ENCODE data around the gene CNTNAP2.

Gene CNTNAP2

GRCh38 chr7:148368562-148368961 is 2252.0 kb downstream of the CNTNAP2 start:
- DNase-seq (ENCODE audit: insufficient read length, low spot score) = no peak
- no peak for FAIRE-seq
- TF ChIP-seq POU2F2 (IDR thresholded peaks at IDR 0.05; ENCODE audit: low read depth, low read length) (no peak), PAX5 (IDR thresholded peaks at IDR 0.05; ENCODE audit: insufficient read depth, low read length, severe bottlenecking) (no peak), POLR2A (IDR thresholded peaks at IDR 0.05; ENCODE audit: low read depth, low read length) (no peak), SPI1 (IDR thresholded peaks at IDR 0.05; ENCODE audit: low read depth, low read length) (no peak), POLR2AphosphoS5 (IDR thresholded peaks at IDR 0.05; ENCODE audit: low read depth, low read length) (no peak), TAF1 (IDR thresholded peaks at IDR 0.05; ENCODE audit: low read depth, low read length) (no peak)

- TF ChIP-seq TAF1 (IDR thresholded peaks at IDR 0.05; ENCODE audit: low read depth, low read length) (no peak), POLR2A (IDR thresholded peaks at IDR 0.05; ENCODE audit: low read depth, low read length) (no peak), SPI1 (IDR thresholded peaks at IDR 0.05; ENCODE audit: low read depth, low read length) (no peak), PAX5 (IDR thresholded peaks at IDR 0.05; ENCODE audit: insufficient read depth, low read length, severe bottlenecking) (no peak), POU2F2 (IDR thresholded peaks at IDR 0.05; ENCODE audit: low read depth, low read length) (no peak), POLR2AphosphoS5 (IDR thresholded peaks at IDR 0.05; ENCODE audit: low read depth, low read length) (no peak)
- DNase-seq (ENCODE audit: insufficient read length, low spot score) = no peak
- FAIRE-seq = no peak
These were observed 2254.8 kb downstream of the CNTNAP2 start for GRCh38 chr7:148371280-148371937.

GRCh38 chr7:148374396-148375259 is 2258.0 kb downstream of the CNTNAP2 start:
- no peak for DNase-seq (ENCODE audit: insufficient read length, low spot score)
- FAIRE-seq = no peak
- TF ChIP-seq SPI1 (IDR thresholded peaks at IDR 0.05; ENCODE audit: low read depth, low read length) (no peak), TAF1 (IDR thresholded peaks at IDR 0.05; ENCODE audit: low read depth, low read length) (no peak)

GRCh38 chr7:148379677-148380076 is 2263.1 kb downstream of the CNTNAP2 start:
- no peak for FAIRE-seq
- no peak for TF ChIP-seq POLR2AphosphoS5 (IDR thresholded peaks at IDR 0.05; ENCODE audit: low read depth, low read length)
- TF ChIP-seq POLR2A (IDR thresholded peaks at IDR 0.05; ENCODE audit: low read depth, low read length) = no peak
- no peak for TF ChIP-seq POU2F2 (IDR thresholded peaks at IDR 0.05; ENCODE audit: low read depth, low read length)
- DNase-seq (ENCODE audit: insufficient read length, low spot score) = no peak

DNA sequence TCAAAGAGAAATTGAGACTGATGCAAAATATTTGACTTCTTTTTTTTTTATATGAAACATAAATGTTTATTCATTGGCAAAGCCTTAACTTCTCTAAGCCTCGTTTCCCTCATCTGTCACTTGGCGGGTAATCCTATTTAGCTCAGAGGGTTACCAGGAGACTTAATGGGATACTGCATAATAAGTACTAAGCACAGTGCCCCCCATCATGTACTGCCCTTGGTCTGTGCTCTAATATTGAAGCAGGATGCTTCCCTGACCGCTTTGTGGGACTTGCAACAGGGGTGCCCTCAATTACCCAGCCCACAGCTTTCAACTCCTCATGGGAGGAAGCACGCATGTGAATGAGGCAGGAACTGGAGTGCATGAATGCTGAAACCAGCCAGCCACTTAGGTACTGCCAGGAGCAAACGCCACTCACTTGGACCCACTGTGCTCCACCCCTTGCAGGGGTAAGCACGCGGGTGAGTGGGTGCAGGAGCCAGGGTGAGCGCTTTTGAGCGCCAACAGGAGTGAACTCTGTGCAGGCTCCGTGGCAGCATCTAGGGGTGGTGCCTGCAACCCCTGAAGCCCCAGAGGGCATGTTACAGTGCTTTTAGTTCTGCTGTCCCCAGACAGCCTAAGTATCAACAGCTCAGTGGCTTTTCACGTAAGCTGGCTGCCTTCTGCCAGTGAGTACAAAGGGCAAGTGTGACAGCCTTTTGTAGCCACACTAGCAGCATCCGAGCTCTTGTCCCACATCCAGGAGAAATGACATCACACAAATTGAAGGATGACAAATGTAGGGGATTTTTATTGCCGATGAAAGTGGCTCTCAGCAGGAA is 2264.2 kb downstream of the CNTNAP2 start:
- FAIRE-seq = no peak
- no peak for DNase-seq (ENCODE audit: insufficient read length, low spot score)
- TF ChIP-seq POU2F2 (IDR thresholded peaks at IDR 0.05; ENCODE audit: low read depth, low read length) = no peak
- TF ChIP-seq POLR2A (IDR thresholded peaks at IDR 0.05; ENCODE audit: low read depth, low read length) = no peak
- TF ChIP-seq PAX5 (IDR thresholded peaks at IDR 0.05; ENCODE audit: insufficient read depth, low read length, severe bottlenecking) = no peak
- no peak for TF ChIP-seq TAF1 (IDR thresholded peaks at IDR 0.05; ENCODE audit: low read depth, low read length)
- no peak for TF ChIP-seq POLR2AphosphoS5 (IDR thresholded peaks at IDR 0.05; ENCODE audit: low read depth, low read length)
- no peak for TF ChIP-seq SPI1 (IDR thresholded peaks at IDR 0.05; ENCODE audit: low read depth, low read length)

DNA sequence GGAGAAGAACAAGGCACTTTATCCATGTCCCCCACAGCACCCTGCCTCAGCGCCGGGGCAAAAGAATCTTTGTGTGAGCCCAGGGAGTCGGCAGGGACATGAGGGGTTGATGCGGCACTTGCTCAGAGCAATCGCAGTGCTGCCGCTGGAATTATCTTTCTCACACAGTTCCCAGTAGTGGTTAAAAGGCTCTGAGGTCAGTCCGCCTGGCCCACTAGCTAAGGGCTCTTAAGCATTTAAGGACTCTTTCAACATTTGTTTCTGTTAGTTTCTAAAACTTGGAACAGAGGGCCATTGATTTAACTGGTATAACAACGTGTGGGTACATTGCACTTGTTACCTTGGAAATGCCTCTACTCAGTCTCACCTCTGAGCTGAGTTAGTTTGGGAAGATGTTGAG is 2266.0 kb downstream of the CNTNAP2 start:
- no peak for TF ChIP-seq SPI1 (IDR thresholded peaks at IDR 0.05; ENCODE audit: low read depth, low read length)
- no peak for TF ChIP-seq TAF1 (IDR thresholded peaks at IDR 0.05; ENCODE audit: low read depth, low read length)
- TF ChIP-seq POLR2A (IDR thresholded peaks at IDR 0.05; ENCODE audit: low read depth, low read length) = no peak
- no peak for TF ChIP-seq POLR2AphosphoS5 (IDR thresholded peaks at IDR 0.05; ENCODE audit: low read depth, low read length)
- TF ChIP-seq POU2F2 (IDR thresholded peaks at IDR 0.05; ENCODE audit: low read depth, low read length) = no peak
- no peak for TF ChIP-seq PAX5 (IDR thresholded peaks at IDR 0.05; ENCODE audit: insufficient read depth, low read length, severe bottlenecking)
- no peak for FAIRE-seq
- no peak for DNase-seq (ENCODE audit: insufficient read length, low spot score)

GRCh38 chr7:148383651-148384050 is 2267.1 kb downstream of the CNTNAP2 start:
- FAIRE-seq (no peak), DNase-seq (ENCODE audit: insufficient read length, low spot score) (no peak)
- TF ChIP-seq TAF1 (IDR thresholded peaks at IDR 0.05; ENCODE audit: low read depth, low read length) (no peak), SPI1 (IDR thresholded peaks at IDR 0.05; ENCODE audit: low read depth, low read length) (no peak), POU2F2 (IDR thresholded peaks at IDR 0.05; ENCODE audit: low read depth, low read length) (no peak), POLR2AphosphoS5 (IDR thresholded peaks at IDR 0.05; ENCODE audit: low read depth, low read length) (no peak), PAX5 (IDR thresholded peaks at IDR 0.05; ENCODE audit: insufficient read depth, low read length, severe bottlenecking) (no peak), POLR2A (IDR thresholded peaks at IDR 0.05; ENCODE audit: low read depth, low read length) (no peak)

- no peak for TF ChIP-seq POLR2AphosphoS5 (IDR thresholded peaks at IDR 0.05; ENCODE audit: low read depth, low read length)
- TF ChIP-seq POU2F2 (IDR thresholded peaks at IDR 0.05; ENCODE audit: low read depth, low read length) = no peak
- TF ChIP-seq TAF1 (IDR thresholded peaks at IDR 0.05; ENCODE audit: low read depth, low read length) = no peak
- no peak for TF ChIP-seq PAX5 (IDR thresholded peaks at IDR 0.05; ENCODE audit: insufficient read depth, low read length, severe bottlenecking)
- TF ChIP-seq SPI1 (IDR thresholded peaks at IDR 0.05; ENCODE audit: low read depth, low read length) = no peak
- no peak for TF ChIP-seq POLR2A (IDR thresholded peaks at IDR 0.05; ENCODE audit: low read depth, low read length)
- DNase-seq (ENCODE audit: insufficient read length, low spot score) (no peak), FAIRE-seq (no peak)
These were observed 2268.5 kb downstream of the CNTNAP2 start for GRCh38 chr7:148385009-148385682.

DNA sequence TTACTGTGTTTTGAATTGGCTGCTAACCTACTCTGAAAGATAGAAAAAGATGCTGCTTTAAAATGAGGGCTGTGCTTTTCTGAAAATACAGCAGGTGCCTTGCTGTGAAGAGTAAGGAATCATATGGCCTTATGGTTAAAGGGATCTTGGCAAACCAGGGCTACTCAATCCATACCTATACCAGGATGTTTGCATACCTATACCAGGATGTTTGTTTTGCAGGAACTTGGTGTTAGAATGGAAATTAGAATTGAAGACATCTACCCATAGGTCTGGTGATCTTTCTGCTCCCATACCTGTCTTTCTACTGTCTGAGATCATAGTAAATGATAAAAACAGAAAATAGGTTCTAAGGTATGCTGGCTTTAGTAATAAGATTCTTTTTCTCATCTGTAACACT is 2273.8 kb downstream of the CNTNAP2 start:
- no peak for DNase-seq (ENCODE audit: insufficient read length, low spot score)
- FAIRE-seq = no peak
- TF ChIP-seq TAF1 (IDR thresholded peaks at IDR 0.05; ENCODE audit: low read depth, low read length) = no peak
- TF ChIP-seq SPI1 (IDR thresholded peaks at IDR 0.05; ENCODE audit: low read depth, low read length) = no peak
- TF ChIP-seq POLR2AphosphoS5 (IDR thresholded peaks at IDR 0.05; ENCODE audit: low read depth, low read length) = no peak
- no peak for TF ChIP-seq PAX5 (IDR thresholded peaks at IDR 0.05; ENCODE audit: insufficient read depth, low read length, severe bottlenecking)
- TF ChIP-seq POU2F2 (IDR thresholded peaks at IDR 0.05; ENCODE audit: low read depth, low read length) = no peak
- TF ChIP-seq POLR2A (IDR thresholded peaks at IDR 0.05; ENCODE audit: low read depth, low read length) = no peak
